Effector memory CD8-positive, alpha-beta T cell (primary cell): Measurements from ENCODE around the gene ACYP2.
"Not testable (repeated sequence)": the region's sequence is repeated elsewhere in the genome, so short reads cannot be mapped to it uniquely, and the experiment has no call there.

Source experiments
- ATAC-seq: fragments of 150-1000 bp; cut with Tn5 transposase; replicated peaks from 2 replicates; pipeline ENCODE4 v1.10.0; 2021; ENCODE audit warnings: mild to moderate bottlenecking, moderate library complexity
- DNase-seq, 3 experiments: peaks; one replicate each; pipeline ENCODE4 v3.0.0; 2021
- H3K27ac Mint-ChIP-seq, 2 donors: one replicate each; pipeline ENCODE4 v1.8.0; 2022; ENCODE audit warnings: mild to moderate bottlenecking in 2 of 2, mixed read lengths in 2 of 2, moderate library complexity in 2 of 2
- H3K27me3 Mint-ChIP-seq, 2 donors: one replicate each; pipeline ENCODE4 v1.8.0; 2022; ENCODE audit warnings: mixed read lengths in 2 of 2
- H3K36me3 Mint-ChIP-seq: one replicate; pipeline ENCODE4 v1.8.0; 2022; ENCODE audit warnings: mild to moderate bottlenecking, moderate library complexity, mixed read lengths; ENCODE audit not compliant: insufficient read depth
- H3K4me1 Mint-ChIP-seq, 2 donors: one replicate each; pipeline ENCODE4 v1.8.0; 2022; ENCODE audit warnings: low read depth in 2 of 2, mixed read lengths in 2 of 2
- H3K4me3 Mint-ChIP-seq, 2 donors: one replicate each; pipeline ENCODE4 v1.8.0; 2022; ENCODE audit warnings: mild to moderate bottlenecking in 2 of 2, mixed read lengths in 2 of 2, moderate library complexity in 2 of 2
- H3K9me3 Mint-ChIP-seq, 2 donors: one replicate each; pipeline ENCODE4 v1.8.0; 2022; ENCODE audit warnings: mixed read lengths in 2 of 2

Gene ACYP2

DNA sequence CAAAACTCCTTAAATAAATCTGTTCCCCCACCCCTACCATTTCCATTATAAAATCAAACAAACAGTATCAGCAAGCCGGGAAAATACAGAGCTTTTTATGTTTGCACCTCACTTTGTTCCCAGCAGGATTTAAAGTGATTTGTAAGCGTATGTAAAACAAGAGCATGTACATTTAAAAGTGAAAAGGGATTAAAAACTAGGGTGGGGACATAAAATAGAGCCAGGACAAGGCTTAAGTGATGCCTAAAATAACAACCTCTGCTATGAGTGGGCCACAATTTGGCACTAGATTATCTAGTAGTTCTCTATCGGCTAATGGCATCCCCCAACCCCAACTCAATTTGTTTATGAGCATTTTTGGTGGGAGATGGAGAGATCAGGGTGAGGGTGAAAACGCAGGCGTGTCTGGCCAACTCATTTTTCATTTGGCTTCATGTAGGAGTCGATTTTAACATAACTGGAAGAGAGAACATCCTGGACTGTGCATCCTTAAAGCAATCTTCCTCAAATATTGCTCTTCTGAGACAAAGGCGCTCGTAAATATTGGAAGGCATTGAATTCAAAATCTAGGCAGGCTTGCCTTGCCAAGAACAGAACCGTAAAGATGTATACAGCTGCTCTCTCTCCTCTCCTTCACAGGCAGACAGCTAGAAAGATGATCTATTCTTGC lies 175.1 kb downstream of the ACYP2 start:
- H3K4me1 Mint-ChIP-seq = no peaks in the 10 kb centered on the region
- H3K27ac Mint-ChIP-seq = no peak overlapping the region
- ATAC-seq (no peak), DNase-seq (no peak)
- H3K9me3 Mint-ChIP-seq = no peaks in the 10 kb centered on the region
- H3K27me3 Mint-ChIP-seq = no peaks in the 10 kb centered on the region
- H3K36me3 Mint-ChIP-seq = no peaks in the 10 kb centered on the region
- no peak overlapping the region for H3K4me3 Mint-ChIP-seq

DNA sequence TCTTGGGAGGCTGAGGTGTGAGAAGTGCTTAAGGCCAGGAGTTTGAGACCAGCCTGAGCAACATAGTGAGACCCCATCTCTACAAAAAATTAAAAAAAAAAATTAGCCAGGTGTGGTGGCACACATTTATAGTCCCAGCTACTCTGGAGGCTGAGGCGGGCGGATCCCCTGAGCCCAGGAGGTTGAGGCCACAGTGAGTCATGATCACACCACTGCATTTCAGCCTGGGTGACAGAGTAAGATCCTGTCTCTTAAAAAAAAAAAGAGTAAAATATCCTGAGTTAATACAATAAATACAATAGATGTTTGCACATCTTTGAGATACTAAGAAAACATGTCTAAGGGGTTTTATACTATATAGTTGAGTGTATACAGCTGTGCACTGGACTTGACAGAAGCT lies 179.2 kb downstream of the ACYP2 start:
- H3K27me3 Mint-ChIP-seq = not testable (repeated sequence)

DNA sequence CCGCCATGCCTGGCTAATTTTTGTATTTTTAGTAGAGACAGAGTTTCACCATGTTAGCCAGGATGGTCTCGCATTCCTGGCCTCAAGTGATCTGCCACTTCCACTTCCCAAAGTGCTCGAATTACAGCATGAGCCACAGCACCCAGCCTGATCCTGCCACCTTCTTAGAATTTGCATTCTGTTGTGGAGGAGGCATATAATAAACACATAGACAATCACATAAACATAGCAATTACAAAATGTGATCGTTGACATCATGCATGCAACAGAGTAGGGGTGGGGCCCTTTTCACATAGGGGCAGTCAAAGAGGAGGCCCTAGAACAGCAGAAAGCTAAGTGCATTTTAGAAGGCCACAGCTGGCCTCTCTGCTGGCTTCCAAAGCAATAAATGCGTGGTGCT lies 180.5 kb downstream of the ACYP2 start:
- H3K27me3 Mint-ChIP-seq = no peaks in the 10 kb centered on the region
- DNase-seq (no peak), ATAC-seq (no peak)
- no peaks in the 10 kb centered on the region for H3K9me3 Mint-ChIP-seq
- no peaks in the 10 kb centered on the region for H3K36me3 Mint-ChIP-seq
- no peak overlapping the region for H3K4me3 Mint-ChIP-seq
- no peaks in the 10 kb centered on the region for H3K4me1 Mint-ChIP-seq
- H3K27ac Mint-ChIP-seq = no peak overlapping the region

More for the DNA sequence above, 179.2 kb downstream of the ACYP2 start:
- H3K4me1 Mint-ChIP-seq, DNase-seq, H3K4me3 Mint-ChIP-seq, ATAC-seq, H3K9me3 Mint-ChIP-seq, H3K27ac Mint-ChIP-seq, H3K36me3 Mint-ChIP-seq: not testable (repeated sequence)

DNA sequence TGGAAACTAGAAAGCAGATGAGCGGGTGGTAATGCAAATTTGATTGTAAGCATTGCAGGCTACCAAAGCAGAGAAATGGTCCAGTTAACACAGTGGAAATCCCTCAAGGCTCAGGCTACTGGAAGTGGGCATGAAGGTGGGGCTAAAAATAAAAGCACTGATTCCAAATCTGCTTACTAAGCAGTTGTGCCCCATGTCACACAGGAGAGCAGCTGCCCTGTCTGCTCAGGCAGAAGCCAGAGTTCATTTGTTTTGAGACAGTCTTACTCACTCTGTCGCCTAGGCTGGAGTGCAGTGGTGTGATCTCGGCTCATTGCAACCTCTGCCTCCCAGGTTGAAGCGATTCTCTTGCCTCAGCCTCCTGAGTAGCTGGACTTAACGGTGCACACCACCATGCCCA lies 183.1 kb downstream of the ACYP2 start:
- no peak for ATAC-seq
- no peaks in the 10 kb centered on the region for H3K4me1 Mint-ChIP-seq

DNA sequence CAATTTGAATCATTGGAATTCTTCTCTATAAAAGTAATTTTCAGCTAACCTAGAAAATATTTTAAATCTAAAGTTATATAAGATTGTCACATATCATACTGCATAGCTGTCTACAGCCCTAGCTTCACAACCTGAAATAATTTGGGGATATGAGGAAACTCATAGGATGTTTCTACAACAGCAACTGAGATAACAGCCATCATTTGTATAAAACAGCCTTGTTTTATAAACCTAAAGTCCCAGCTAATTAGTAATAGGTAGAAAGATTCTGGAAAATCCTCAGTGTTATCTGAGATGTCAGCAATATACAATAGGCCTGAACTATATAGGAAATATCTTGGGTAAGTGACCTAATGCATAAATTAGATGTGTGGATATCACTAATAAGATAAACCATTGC lies 188.2 kb downstream of the ACYP2 start:
- H3K27ac Mint-ChIP-seq = no peak overlapping the region
- peaks cover 0 to 5% of the 10 kb centered on the region in 2 donors for H3K27me3 Mint-ChIP-seq
- no peaks in the 10 kb centered on the region for H3K4me1 Mint-ChIP-seq
- no peak overlapping the region for H3K4me3 Mint-ChIP-seq
- H3K9me3 Mint-ChIP-seq = no peaks in the 10 kb centered on the region
- DNase-seq (no peak), ATAC-seq (no peak)
- no peaks in the 10 kb centered on the region for H3K36me3 Mint-ChIP-seq

More for the DNA sequence above, 183.1 kb downstream of the ACYP2 start:
- Mint-ChIP-seq H3K27me3 (no peaks in the 10 kb centered on the region), H3K36me3 (no peaks in the 10 kb centered on the region), H3K4me3 (no peak overlapping the region), H3K9me3 (no peaks in the 10 kb centered on the region), H3K27ac (no peak overlapping the region)
- DNase-seq = no peak

DNA sequence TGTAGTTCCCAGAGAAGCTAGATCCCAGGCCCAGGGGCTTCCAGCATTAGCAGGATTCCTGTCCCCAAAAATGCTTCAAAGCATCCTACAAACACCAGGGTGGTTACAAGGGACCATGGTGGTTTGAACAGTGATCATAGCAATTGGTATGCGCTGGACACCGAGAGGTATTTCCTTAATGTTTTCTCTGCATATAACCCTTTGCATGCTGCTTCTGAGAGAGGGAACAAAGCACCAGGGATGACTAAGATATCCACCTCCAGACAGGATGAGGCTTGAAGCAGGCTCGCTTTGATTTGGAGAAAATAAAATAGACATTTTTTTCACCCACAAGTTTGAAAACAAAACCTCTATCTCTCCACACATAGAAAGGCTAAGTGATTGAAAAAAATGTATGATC lies 191.1 kb downstream of the ACYP2 start:
- no peak for DNase-seq
- no peaks in the 10 kb centered on the region for H3K36me3 Mint-ChIP-seq
- no peaks in the 10 kb centered on the region for H3K4me1 Mint-ChIP-seq
- no peak for ATAC-seq
- no peak overlapping the region for H3K27ac Mint-ChIP-seq
- H3K27me3 Mint-ChIP-seq = peaks cover 0 to 5% of the 10 kb centered on the region in 2 donors
- no peak overlapping the region for H3K4me3 Mint-ChIP-seq
- H3K9me3 Mint-ChIP-seq = no peaks in the 10 kb centered on the region

DNA sequence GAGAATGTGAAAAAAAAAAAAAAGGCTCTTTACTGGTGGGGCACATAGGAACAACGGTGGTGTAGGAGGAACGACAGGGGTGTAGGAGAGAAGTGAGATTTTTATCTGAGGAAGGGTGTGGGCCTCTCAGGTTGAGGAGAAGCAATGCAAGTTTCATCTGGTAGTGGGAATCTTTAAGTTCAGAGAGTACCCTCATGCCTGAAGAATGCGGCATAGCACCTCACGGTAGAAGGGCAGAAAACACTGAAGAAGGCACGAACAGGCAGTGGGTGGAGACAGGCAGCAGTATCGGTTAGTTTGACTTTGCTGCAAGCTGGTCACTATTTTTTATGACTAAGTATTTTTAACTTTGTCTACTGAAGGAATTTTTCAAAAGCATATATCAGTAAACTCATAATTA lies 192.8 kb downstream of the ACYP2 start:
- H3K4me1 Mint-ChIP-seq = no peaks in the 10 kb centered on the region
- peaks cover 0 to 5% of the 10 kb centered on the region in 2 donors for H3K27me3 Mint-ChIP-seq
- H3K4me3 Mint-ChIP-seq = no peak overlapping the region
- no peak for DNase-seq
- no peak overlapping the region for H3K27ac Mint-ChIP-seq
- no peaks in the 10 kb centered on the region for H3K9me3 Mint-ChIP-seq
- no peaks in the 10 kb centered on the region for H3K36me3 Mint-ChIP-seq
- ATAC-seq = no peak

DNA sequence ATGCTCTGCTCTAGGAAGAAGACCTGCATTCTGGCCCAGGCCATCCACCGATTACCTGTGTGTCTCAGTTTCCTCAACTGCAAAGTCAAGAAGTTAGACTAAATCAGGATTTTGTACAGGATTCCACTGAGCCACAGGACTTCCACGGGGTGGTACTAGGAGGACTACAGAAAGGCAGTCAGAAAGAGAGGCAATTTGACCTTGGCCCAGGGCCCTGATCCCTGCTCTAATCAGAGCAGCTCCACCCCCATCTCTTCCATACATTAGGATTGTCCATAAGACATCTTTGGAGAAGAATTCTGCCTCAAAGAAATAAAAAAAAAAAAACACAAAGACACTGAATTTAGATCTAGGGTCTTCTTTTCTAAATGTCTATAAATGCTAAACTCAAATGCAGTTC lies 193.4 kb downstream of the ACYP2 start:
- Mint-ChIP-seq H3K4me1 (no peaks in the 10 kb centered on the region), H3K27ac (no peak overlapping the region), H3K27me3 (peaks cover 0 to 5% of the 10 kb centered on the region in 2 donors), H3K9me3 (no peaks in the 10 kb centered on the region), H3K36me3 (no peaks in the 10 kb centered on the region), H3K4me3 (no peak overlapping the region)
- DNase-seq (no peak), ATAC-seq (no peak)

DNA sequence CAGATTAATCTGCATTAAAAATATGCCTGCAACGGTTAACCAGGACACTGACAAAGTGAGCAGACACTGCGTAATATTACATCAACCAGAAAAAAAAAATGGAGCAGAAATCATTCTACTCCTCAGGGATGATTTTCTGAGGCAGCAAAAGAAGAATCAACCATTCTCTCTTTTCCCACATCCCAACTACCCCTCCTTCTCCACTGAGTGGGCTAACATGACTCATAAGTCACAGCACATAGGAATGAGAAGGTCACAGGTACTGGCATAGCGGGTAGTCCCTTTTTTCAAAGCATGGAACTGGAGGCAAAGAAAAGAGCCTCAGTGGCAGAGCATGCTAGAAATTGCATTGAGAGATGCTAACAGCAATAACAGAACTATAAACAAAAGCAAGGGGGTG lies 194.9 kb downstream of the ACYP2 start:
- DNase-seq (no peak), ATAC-seq (no peak)
- Mint-ChIP-seq H3K4me1 (no peaks in the 10 kb centered on the region), H3K36me3 (no peaks in the 10 kb centered on the region), H3K4me3 (no peak overlapping the region), H3K27me3 (peaks cover 0 to 5% of the 10 kb centered on the region in 2 donors), H3K27ac (no peak overlapping the region), H3K9me3 (no peaks in the 10 kb centered on the region)

DNA sequence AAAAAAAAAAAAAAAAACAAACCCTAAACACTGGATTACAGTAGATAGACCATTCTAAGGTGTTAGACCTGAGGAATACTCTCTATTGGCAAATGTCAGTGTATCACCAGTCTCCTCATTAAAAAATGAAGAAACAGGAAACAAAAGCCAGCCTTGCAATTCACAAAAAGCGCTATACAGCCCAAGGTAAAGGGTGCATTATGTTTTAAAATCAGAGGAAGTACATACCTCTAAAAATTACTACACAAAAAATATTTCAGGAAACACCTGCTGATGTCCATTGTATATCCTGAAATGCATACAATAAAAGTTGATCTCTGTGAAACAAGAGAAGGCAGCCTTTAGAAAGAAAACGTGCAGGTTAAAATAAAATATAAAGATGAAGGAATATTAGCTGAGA lies 195.5 kb downstream of the ACYP2 start:
- Mint-ChIP-seq H3K27ac (no peak overlapping the region), H3K4me3 (no peak overlapping the region), H3K27me3 (peaks cover 0 to 5% of the 10 kb centered on the region in 2 donors)

DNA sequence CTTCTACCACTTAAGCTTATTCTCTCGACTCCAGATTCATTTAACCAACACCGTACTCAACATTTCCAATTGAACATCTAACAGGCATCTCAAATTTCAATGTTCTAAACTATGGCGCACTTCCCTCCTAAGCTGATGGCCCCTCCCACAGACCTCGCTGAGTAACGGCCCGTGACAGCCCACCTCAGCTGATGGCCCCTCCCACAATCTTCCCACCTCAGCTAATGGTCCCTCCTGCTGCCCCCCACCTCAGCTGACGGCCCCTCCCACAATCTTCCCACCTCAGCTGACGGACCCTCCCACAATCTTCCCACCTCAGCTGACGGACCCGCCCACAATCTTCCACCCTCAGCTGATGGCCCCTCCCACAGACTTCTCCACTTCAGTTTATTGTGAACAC lies 197.7 kb downstream of the ACYP2 start:
- Mint-ChIP-seq H3K36me3 (no peaks in the 10 kb centered on the region), H3K27ac (no peak overlapping the region), H3K4me3 (no peak overlapping the region), H3K27me3 (peaks cover 0 to 6% of the 10 kb centered on the region in 2 donors), H3K4me1 (no peaks in the 10 kb centered on the region), H3K9me3 (no peaks in the 10 kb centered on the region)
- ATAC-seq = no peak
- no peak for DNase-seq

More for the DNA sequence above, 195.5 kb downstream of the ACYP2 start:
- Mint-ChIP-seq H3K9me3 (no peaks in the 10 kb centered on the region), H3K36me3 (no peaks in the 10 kb centered on the region), H3K4me1 (no peaks in the 10 kb centered on the region)
- DNase-seq (no peak), ATAC-seq (no peak)

DNA sequence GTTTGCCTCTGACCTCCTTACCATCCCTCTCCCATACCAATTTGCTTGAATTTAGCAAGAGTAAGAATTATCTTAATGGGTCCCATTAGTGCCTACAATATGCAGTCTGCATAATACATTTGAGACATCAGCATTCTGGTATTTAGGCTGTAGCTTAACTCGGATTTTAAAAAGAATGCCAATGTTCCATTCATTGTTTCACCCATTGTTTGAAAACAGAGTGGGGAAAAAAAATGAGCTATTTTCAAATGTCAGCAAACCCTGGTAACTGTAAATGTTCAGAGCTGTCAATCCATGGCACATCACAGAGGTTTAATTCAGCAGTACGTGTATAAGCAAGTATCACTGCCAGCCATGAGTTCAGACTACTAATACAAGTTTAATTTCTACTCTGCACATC lies 202.6 kb downstream of the ACYP2 start:
- Mint-ChIP-seq H3K36me3 (no peaks in the 10 kb centered on the region), H3K4me1 (no peaks in the 10 kb centered on the region)
- no peak for DNase-seq

DNA sequence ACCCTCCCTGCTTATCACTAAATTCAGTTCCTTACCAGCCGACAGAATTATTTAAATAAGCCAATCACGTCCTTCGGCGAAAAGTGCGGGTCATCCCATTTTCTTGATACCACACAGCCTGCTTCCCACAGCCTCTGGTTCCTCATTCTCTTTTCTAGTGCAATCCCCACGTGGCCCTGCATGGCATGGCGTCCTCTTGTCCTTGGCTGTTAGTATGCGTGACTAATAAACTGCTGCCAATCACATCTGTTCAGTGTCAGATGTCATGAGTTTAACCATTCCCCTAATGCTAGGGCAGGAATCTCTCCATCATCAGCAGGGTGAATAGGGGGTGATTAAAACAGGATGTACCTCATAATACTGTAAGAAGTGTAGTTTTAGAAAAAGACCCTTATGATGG lies 203.4 kb downstream of the ACYP2 start:
- H3K36me3 Mint-ChIP-seq = no peaks in the 10 kb centered on the region
- no peak for ATAC-seq
- no peak overlapping the region for H3K4me3 Mint-ChIP-seq

More for the DNA sequence above, 202.6 kb downstream of the ACYP2 start:
- Mint-ChIP-seq H3K9me3 (no peaks in the 10 kb centered on the region), H3K4me3 (no peak overlapping the region), H3K27ac (no peak overlapping the region), H3K27me3 (peaks cover 5 to 14% of the 10 kb centered on the region in 2 donors)
- no peak for ATAC-seq

DNA sequence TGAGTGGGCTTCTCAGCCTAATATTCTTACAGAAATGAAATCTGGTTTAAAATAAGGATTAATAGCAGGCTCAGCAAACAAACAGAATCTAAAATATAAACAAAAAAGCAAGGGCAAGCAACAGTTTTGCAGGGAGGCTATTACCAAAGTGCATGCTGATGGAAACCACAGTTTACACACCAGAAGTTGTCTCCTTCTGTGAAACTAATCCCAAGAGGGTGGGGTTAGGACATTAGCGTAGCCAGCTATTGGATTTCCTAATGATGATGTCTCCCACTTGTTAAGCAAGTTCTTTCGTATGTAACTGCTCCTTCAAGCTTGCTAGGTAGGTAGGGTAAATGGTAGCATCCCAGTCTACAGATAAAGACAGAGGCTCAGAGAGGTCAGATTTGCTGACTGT lies 205.6 kb downstream of the ACYP2 start:
- Mint-ChIP-seq H3K4me3 (no peak overlapping the region), H3K27me3 (peaks cover 4 to 22% of the 10 kb centered on the region in 2 donors), H3K36me3 (no peaks in the 10 kb centered on the region), H3K9me3 (no peaks in the 10 kb centered on the region), H3K27ac (no peak overlapping the region), H3K4me1 (no peaks in the 10 kb centered on the region)
- ATAC-seq (no peak), DNase-seq (no peak)

More for the DNA sequence above, 203.4 kb downstream of the ACYP2 start:
- H3K27me3 Mint-ChIP-seq = peaks cover 5 to 14% of the 10 kb centered on the region in 2 donors
- no peak overlapping the region for H3K27ac Mint-ChIP-seq
- no peaks in the 10 kb centered on the region for H3K9me3 Mint-ChIP-seq
- H3K4me1 Mint-ChIP-seq = no peaks in the 10 kb centered on the region
- no peak for DNase-seq
